GM18505 (cell line): Measurements from ENCODE around the gene CD34.
"Not testable (repeated sequence)": the region's sequence is repeated elsewhere in the genome, so short reads cannot be mapped to it uniquely, and the experiment has no call there.

Experiments used
- ATAC-seq: cut with Tn5 transposase; IDR thresholded peaks from one replicate; pipeline ENCODE4 v1.9.1; 2021; ENCODE audit not compliant: unreplicated experiment
- POLR2A ChIP-seq: IDR thresholded peaks from 4 replicates; pipeline ENCODE4 v1.6.1; 2011; ENCODE audit warnings: borderline replicate concordance; ENCODE audit not compliant: insufficient read depth, insufficient read length; ENCODE audit errors: extremely low read depth

Gene CD34

GRCh38 chr1:207884266-207885029, 26.5 kb downstream of the CD34 start:
- ATAC-seq = no peak
- TF ChIP-seq POLR2A = no peak

GRCh38 chr1:207883660-207884250, 27.2 kb downstream of the CD34 start:
- no peak for ATAC-seq
- TF ChIP-seq POLR2A = no peak

GRCh38 chr1:207883104-207883651, 27.7 kb downstream of the CD34 start:
- no peak for ATAC-seq
- TF ChIP-seq POLR2A = no peak

- no peak for ATAC-seq
- TF ChIP-seq POLR2A = no peak
Observed at GRCh38 chr1:207882692-207883091, 28.2 kb downstream of the CD34 start.

- ATAC-seq = no peak
- TF ChIP-seq POLR2A = no peak
Observed at GRCh38 chr1:207878939-207879338, 32.0 kb downstream of the CD34 start.

- not testable (repeated sequence) for ATAC-seq
Observed at GRCh38 chr1:207877914-207878313, 33.0 kb downstream of the CD34 start.

GRCh38 chr1:207876131-207876530, 34.8 kb downstream of the CD34 start:
- TF ChIP-seq POLR2A = no peak
- ATAC-seq = no peak

- no peak for TF ChIP-seq POLR2A
- ATAC-seq = no peak
Observed at GRCh38 chr1:207875532-207875931, 35.4 kb downstream of the CD34 start.

GRCh38 chr1:207873055-207873890, 37.7 kb downstream of the CD34 start:
- TF ChIP-seq POLR2A = no peak
- no peak for ATAC-seq

- TF ChIP-seq POLR2A = no peak
- ATAC-seq = no peak
Observed at GRCh38 chr1:207872621-207873020, 38.3 kb downstream of the CD34 start.

- no peak for TF ChIP-seq POLR2A
- ATAC-seq = no peak
Observed at GRCh38 chr1:207871117-207871649, 39.7 kb downstream of the CD34 start.

- TF ChIP-seq POLR2A = no peak
- ATAC-seq = no peak
Observed at GRCh38 chr1:207870306-207871031, 40.5 kb downstream of the CD34 start.

GRCh38 chr1:207869859-207870258, 41.1 kb downstream of the CD34 start:
- ATAC-seq = no peak
- TF ChIP-seq POLR2A = no peak
